Stimulated activated CD4-positive, alpha-beta T cell treated with anti-CD3 and anti-CD28 coated beads, Interleukin-12 subunit alpha, Interleukin-12 subunit beta, amount 100 ng/mL, for 4 hours (primary cell): ENCODE measurements around the gene BAHCC1.
"Not testable (repeated sequence)": the region's sequence is repeated elsewhere in the genome, so short reads cannot be mapped to it uniquely, and the experiment has no call there.

ENCODE experiments used
- DNase-seq: peaks from one replicate; pipeline ENCODE4 v3.0.0-alpha.2; 2020

The BAHCC1 gene

GRCh38 chr17:81394921-81395599 lies at the start of gene BAHCC1:
Gene BAHCC1, plus strand, starts transcription at chr17:81395457. Its CDS starts 4,283 bp downstream, at chr17:81399740.
- peak; percentile 91 for DNase-seq

- DNase-seq, result peak; percentile 95
Observed at GRCh38 chr17:81346090-81346907, 49.0 kb upstream of the BAHCC1 start.

GRCh38 chr17:81346908-81347349 lies 48.3 kb upstream of the BAHCC1 start:
- DNase-seq, result no peak

- no peak for DNase-seq
Observed at GRCh38 chr17:81347437-81347836, 47.8 kb upstream of the BAHCC1 start.

- no peak for DNase-seq
Observed at GRCh38 chr17:81348097-81349055, 46.9 kb upstream of the BAHCC1 start.

- no peak for DNase-seq
Observed at GRCh38 chr17:81349397-81350319, 45.6 kb upstream of the BAHCC1 start.

GRCh38 chr17:81350320-81350890 lies 44.9 kb upstream of the BAHCC1 start:
- no peak for DNase-seq

- not testable (repeated sequence) for DNase-seq
Observed at GRCh38 chr17:81351329-81352052, 43.8 kb upstream of the BAHCC1 start.

GRCh38 chr17:81352056-81352455 lies 43.2 kb upstream of the BAHCC1 start:
- not testable (repeated sequence) for DNase-seq

- no peak for DNase-seq
Observed at GRCh38 chr17:81354252-81354953, 40.9 kb upstream of the BAHCC1 start.

- DNase-seq, result no peak
Observed at GRCh38 chr17:81354954-81355347, 40.3 kb upstream of the BAHCC1 start.

GRCh38 chr17:81359218-81359617 lies 36.0 kb upstream of the BAHCC1 start:
- no peak for DNase-seq

GRCh38 chr17:81362001-81362400 lies 33.3 kb upstream of the BAHCC1 start:
- DNase-seq, result not testable (repeated sequence)

- DNase-seq, result no peak
Observed at GRCh38 chr17:81364278-81365147, 30.7 kb upstream of the BAHCC1 start.

GRCh38 chr17:81365148-81365600 lies 30.1 kb upstream of the BAHCC1 start:
- DNase-seq, result peak; percentile 18

GRCh38 chr17:81365601-81366585 lies 29.4 kb upstream of the BAHCC1 start:
- no peak for DNase-seq

- DNase-seq, result no peak
Observed at GRCh38 chr17:81366648-81367047, 28.6 kb upstream of the BAHCC1 start.

- DNase-seq, result no peak
Observed at GRCh38 chr17:81367171-81367570, 28.1 kb upstream of the BAHCC1 start.
